Measurements from ENCODE around the gene GPR132. TPM values are rescaled to one million over a fixed set of nuclear protein-coding genes. Genes with fewer than 3 reads are reported as not detected.

The GPR132 gene
- total and polyA plus RNA-seq, 10 of the 15 experiments (the other 5 are each of a cell fraction or from before 2014, with no cell fraction given): 1.9 to 49.3 (median 20.4) TPM

DNA sequence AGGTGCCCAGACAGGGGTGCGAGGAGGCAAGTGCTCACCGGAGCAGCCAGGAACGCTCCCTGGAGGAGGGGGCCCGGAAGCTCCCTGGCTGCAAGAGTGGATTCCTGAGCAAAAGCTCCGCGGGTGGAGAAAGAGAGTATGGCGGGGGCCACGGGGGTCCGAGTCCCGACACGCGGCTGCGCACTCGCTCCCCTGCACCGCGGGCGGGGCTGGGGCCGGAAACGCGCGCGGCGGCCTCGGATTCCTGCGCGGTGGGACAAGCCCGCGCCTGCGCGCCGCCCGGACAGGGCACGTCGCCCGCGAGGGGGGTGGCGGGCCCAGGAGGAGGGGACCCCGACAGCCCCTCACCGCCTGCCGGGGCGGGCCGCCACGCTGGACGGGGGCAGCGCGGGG lies 27.8 kb upstream of the GPR132 start (continued):
- TF ChIP-seq CHD2 (IDR thresholded peaks at IDR 0.05; ENCODE audit: borderline replicate concordance, low read depth, low read length): 0 out of 2 replicates have a peak, but pooled peaks have one; percentile 51
- TF ChIP-seq GATAD2B (conservative IDR thresholded peaks at IDR 0.05; ENCODE audit: low read depth): 0 out of 2 replicates have a peak, but pooled peaks have one; percentile 20

- no peak for FAIRE-seq
- TF ChIP-seq RELB (IDR thresholded peaks at IDR 0.05; ENCODE audit: low read depth) (0 out of 2 replicates have a peak, but pooled peaks have one; percentile 15), SPI1 (IDR thresholded peaks at IDR 0.05; ENCODE audit: borderline replicate concordance, insufficient read depth, low read depth, low read length) (no peak), NFYB (IDR thresholded peaks at IDR 0.05; ENCODE audit: insufficient read depth, low read depth, low read length) (no peak), STAT1 (conservative IDR thresholded peaks at IDR 0.05) (0 out of 2 replicates have a peak, but pooled peaks have one; percentile 35), ZBED1 (IDR thresholded peaks at IDR 0.05; ENCODE audit: borderline replicate concordance) (no peak), NBN (IDR thresholded peaks at IDR 0.05) (0 out of 2 replicates have a peak, but pooled peaks have one; percentile 27)
- TF ChIP-seq, protein P1, sequence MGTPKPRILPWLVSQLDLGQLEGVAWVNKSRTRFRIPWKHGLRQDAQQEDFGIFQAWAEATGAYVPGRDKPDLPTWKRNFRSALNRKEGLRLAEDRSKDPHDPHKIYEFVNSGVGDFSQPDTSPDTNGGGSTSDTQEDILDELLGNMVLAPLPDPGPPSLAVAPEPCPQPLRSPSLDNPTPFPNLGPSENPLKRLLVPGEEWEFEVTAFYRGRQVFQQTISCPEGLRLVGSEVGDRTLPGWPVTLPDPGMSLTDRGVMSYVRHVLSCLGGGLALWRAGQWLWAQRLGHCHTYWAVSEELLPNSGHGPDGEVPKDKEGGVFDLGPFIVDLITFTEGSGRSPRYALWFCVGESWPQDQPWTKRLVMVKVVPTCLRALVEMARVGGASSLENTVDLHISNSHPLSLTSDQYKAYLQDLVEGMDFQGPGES (IDR thresholded peaks at IDR 0.05): no peak
- WGBS (ENCODE audit: insufficient coverage, insufficient replicate concordance, low lambda C conversion rate, missing lambda C conversion rate): 58% methylated on average over 25 of the region's 25 CpGs
- H3K27me3 ChIP-seq (replicated peaks in 1 of 2; ENCODE audit: control insufficient read depth in 2 of 2, insufficient read depth in 2 of 2, low read length in 1 of 2): no peaks in the 10 kb centered on the region
- CTCF ChIA-PET: interaction anchor here (1.2 kb wide), 1 partner anchor 73 kb away, joined by 3 read pairs; no protein-coding TSS in a partner anchor
- POLR2A ChIA-PET: no interaction called here
- SMC1A ChIA-PET (ENCODE audit: uncharacterized antibody, unreplicated experiment): no interaction called here
- in situ Hi-C loops (cut with MboI): no loop called here
- peak overlapping the region; percentile 63 for H3K4me3 ChIP-seq
- DNase-seq (ENCODE audit: low read depth, low spot score): no peak
- H3K9ac ChIP-seq (ENCODE audit: control insufficient read depth, insufficient read depth, low read length): peak overlapping the region; percentile 49; the same call in 1 of the 2 replicates
- H2AFZ ChIP-seq (ENCODE audit: control insufficient read depth, low read depth, low read length): peak overlapping the region; percentile 81
- H3K4me1 ChIP-seq (ENCODE audit: control insufficient read depth, insufficient read depth, low read length): peaks cover 14% of the 10 kb centered on the region
- H4K20me1 ChIP-seq (ENCODE audit: control insufficient read depth, insufficient read depth): no peaks in the 10 kb centered on the region
- H3K9me3 ChIP-seq (replicated peaks; ENCODE audit: control insufficient read depth, insufficient read depth, low read length): no peaks in the 10 kb centered on the region
- RAD21 ChIA-PET (ENCODE audit: unreplicated experiment): interaction anchor here (1.0 kb wide), 1 partner anchor 190 kb away, joined by 3 read pairs; no protein-coding TSS in a partner anchor
- no peaks in the 10 kb centered on the region for H3K36me3 ChIP-seq (ENCODE audit: control insufficient read depth in 2 of 2, insufficient read depth in 2 of 2, low read length in 1 of 2)
- no peaks in the 10 kb centered on the region for H3K79me2 ChIP-seq (ENCODE audit: control insufficient read depth, insufficient read depth, low read length)
- ATAC-seq: no peak
- no peak overlapping the region for H3K27ac ChIP-seq (ENCODE audit: control insufficient read depth, insufficient read depth)
- H3K4me2 ChIP-seq (ENCODE audit: control insufficient read depth, insufficient read depth): peak overlapping the region; percentile 85
- intact Hi-C loops (cut with micrococcal nuclease; ENCODE audit: unreplicated experiment): loop anchor here (2.0 to 10.0 kb wide), 3 partner anchors 72 to 190 kb away; partner anchors contain the start of gene JAG2
- TSS peak; percentile 63 for BruUV-seq (replicated peaks)
These were observed 27.2 kb upstream of the GPR132 start for GRCh38 chr14:105092171-105093037.
